Measurements from ENCODE around the gene SAMSN1.

DNA sequence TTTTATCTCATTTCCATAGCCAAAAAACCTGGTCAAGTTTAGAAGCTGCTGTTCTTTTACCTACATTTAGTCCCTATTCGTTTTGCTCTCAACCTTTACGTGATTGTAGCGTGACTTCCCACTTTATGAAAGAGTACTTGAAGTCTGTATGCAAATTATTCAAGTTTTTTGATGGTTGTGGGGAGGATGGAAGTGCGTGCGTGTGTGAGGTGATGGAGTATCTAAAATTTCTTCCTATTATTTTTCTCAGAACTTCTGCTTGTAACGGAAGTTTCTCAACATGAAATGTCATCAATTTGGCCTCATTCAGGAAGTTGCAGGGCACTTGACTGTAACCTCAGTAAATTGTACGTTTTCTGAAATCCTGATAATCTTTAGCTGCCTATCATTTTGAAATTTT is 64.0 kb downstream of the SAMSN1 start:
- TF ChIP-seq, protein P1, sequence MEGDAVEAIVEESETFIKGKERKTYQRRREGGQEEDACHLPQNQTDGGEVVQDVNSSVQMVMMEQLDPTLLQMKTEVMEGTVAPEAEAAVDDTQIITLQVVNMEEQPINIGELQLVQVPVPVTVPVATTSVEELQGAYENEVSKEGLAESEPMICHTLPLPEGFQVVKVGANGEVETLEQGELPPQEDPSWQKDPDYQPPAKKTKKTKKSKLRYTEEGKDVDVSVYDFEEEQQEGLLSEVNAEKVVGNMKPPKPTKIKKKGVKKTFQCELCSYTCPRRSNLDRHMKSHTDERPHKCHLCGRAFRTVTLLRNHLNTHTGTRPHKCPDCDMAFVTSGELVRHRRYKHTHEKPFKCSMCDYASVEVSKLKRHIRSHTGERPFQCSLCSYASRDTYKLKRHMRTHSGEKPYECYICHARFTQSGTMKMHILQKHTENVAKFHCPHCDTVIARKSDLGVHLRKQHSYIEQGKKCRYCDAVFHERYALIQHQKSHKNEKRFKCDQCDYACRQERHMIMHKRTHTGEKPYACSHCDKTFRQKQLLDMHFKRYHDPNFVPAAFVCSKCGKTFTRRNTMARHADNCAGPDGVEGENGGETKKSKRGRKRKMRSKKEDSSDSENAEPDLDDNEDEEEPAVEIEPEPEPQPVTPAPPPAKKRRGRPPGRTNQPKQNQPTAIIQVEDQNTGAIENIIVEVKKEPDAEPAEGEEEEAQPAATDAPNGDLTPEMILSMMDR (IDR thresholded peaks at IDR 0.05), result no peak
- no peak for TF ChIP-seq POLR2A (IDR thresholded peaks at IDR 0.05)
